ENCODE data around the gene LRRC2.
"Not testable (repeated sequence)": the region's sequence is repeated elsewhere in the genome, so short reads cannot be mapped to it uniquely, and the experiment has no call there.

Gene LRRC2

DNA sequence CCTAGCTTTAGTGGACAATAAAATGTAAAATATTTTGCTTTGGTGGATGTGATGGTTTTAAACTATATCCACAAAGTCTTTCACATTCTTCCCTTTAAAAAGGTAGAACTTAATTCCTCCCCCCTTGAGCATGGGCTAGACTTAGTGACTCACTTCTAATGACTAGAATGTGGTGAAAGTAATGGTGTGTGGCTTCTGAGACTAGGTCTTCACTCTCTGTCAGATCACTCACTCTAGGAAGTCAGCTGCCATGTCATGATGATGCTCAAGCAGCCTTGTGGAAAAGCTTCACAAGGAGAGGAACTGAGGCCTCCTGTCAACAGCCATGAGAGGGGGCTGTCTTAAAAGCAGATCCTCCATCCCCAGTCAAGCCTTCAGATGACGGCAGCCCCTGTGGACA is 4.2 kb downstream of the LRRC2 start:
- no peak for DNase-seq
- in situ Hi-C loops (cut with HindIII; ENCODE audit: low pct_ligation_motif_present, low pct_unique_long_range_greater_than_20kb, low sequenced_read_pairs): no loop called here

DNA sequence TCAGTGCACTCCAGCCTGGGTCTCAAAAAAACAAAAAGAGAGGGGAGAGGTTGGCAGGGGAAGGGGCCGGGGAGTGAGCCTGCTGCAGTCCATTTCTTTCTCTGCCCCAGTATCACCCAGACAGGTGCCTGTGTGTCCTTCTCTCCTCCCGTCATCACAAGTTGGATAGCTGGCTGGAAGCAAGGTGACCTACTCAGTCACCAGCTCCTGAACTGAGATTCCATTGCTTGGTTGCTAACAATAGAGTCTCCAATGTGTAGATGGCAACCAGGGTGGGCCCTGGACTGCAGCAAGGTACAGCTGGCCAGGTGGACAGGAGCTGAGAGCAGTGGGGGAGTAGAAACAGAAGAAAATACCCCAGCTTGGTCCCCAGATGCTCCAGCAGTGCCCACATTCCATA is 4.6 kb downstream of the LRRC2 start:
- no peak for DNase-seq
- in situ Hi-C loops (cut with HindIII; ENCODE audit: low pct_ligation_motif_present, low pct_unique_long_range_greater_than_20kb, low sequenced_read_pairs): no loop called here

DNA sequence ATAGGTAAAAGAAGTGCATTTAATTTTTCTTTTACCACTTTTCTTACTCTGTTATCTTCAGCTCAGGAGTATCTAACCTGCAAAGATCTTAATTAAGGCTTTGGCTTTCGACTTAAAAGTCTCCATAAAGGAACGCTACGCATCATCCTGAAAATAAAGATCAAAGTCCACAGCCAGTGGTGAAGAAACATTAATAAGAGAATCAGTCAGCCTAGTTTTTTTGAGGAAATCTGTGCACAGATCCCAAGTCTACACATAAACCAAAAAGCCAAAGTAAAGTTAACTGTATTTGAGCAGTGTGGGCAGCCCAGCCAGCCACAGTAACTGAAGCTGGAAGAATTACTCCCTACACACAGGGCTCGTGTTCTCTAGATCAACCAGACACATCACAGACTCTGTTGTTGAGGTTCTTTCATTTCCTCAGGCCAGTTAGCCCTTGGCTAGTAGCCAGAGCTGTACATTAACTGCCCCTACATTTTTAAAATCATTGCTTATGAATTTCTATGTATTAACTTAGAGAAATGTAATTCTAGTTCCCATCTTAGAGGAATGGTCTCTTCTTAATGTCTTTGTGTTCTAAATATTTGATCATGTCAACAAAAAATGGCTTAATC is 6.9 kb downstream of the LRRC2 start:
- in situ Hi-C loops (cut with HindIII; ENCODE audit: low pct_ligation_motif_present, low pct_unique_long_range_greater_than_20kb, low sequenced_read_pairs): no loop called here
- DNase-seq: no peak

DNA sequence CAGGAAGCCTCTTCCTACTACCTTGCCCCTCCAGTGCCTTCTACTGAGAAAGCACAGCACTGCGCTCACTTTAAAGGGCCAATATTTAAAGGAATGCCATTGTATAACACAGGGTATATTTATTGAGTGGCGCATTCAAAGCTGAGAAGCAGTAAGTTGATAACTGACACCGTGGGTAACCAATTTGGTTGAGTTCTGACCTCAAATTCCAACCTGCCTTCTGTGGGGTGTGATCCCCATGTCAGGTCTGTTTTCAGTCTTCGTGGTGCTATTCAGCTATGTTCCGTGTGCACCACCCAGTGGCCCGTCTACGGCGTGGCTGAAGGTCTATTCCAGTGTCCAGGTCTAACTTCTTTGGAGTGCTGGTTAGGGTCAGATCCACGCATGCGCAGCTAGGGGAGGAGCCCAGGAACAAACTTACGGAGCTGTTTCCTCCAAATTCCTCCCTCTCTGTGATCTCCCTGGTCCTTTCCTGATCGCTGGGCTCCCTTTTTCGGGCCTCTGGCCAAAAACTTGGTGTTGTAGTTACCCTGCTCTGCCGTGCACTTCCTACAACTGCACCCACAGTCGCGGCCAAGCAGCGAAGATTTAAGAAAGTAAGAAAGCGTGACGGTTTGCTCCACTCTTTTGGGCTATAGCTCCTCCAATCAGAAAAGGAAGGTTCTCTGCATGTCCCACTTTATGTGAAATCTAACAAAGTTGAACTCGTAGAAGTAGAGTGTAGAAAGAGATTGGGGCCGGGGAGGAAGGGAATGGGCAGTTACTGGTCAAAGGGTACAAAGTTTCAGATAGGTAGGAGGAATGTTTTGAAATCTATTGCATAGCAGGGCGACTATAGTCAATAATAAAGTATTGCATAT is 7.7 kb downstream of the LRRC2 start:
- in situ Hi-C loops (cut with HindIII; ENCODE audit: low pct_ligation_motif_present, low pct_unique_long_range_greater_than_20kb, low sequenced_read_pairs): no loop called here
- peak; percentile 13 for DNase-seq

DNA sequence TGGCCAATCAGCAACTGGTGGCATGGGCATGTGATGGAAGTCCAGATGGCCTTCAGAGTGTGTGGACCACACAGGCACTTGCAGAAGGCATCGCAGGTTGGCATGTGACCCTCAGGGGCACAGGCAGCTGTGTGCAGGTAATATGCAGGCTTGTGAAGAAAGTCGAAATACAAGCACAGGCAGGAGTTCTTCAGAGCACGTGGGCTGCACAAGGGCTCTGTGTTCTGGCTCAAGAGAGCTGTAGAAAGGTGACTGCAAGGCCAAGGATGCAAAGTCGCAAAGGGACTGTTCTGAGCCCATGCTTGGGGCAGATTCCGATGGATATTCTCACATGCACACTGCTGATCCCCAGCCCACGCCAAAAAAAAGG is 8.3 kb downstream of the LRRC2 start:
- in situ Hi-C loops (cut with HindIII; ENCODE audit: low pct_ligation_motif_present, low pct_unique_long_range_greater_than_20kb, low sequenced_read_pairs): no loop called here
- no peak for DNase-seq

DNA sequence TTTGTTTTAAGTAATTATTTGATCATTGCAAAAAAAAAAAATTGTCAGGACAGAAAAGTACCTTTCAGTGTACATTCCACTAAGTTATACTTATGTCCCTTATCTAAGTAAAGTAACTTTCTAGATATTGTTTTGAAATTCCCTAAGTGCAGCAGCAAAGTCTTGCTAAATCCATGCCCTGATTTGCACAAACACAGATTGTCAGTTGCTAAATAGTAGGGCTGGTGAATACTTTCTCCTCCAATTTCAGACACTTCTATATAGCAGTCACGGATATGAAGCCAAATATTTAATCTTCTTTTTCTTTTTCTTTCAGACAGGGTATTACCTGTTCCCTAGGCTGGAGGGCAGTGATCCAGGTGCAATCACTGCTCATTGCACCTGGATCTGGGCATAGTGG is 12.9 kb downstream of the LRRC2 start:
- in situ Hi-C loops (cut with HindIII; ENCODE audit: low pct_ligation_motif_present, low pct_unique_long_range_greater_than_20kb, low sequenced_read_pairs): no loop called here
- DNase-seq: no peak

DNA sequence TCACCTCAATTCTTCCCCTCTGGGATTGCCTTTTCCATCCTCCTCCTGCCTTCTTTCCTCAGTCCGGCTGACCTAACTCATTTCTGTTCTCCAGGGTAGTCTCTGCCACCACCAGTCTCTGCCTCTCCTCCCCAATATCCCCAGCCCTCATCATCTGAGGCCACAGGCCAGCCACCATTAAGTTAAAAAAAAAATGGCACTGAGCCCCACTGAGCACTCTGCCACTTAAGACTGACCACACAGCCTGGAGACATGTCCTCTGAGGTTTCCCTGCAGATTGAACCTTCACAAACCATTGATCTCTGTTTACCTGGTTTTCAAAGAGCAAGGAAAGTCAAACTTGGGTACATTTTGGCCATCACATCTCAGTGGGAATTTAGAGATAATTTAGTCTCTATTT is 13.6 kb downstream of the LRRC2 start:
- in situ Hi-C loops (cut with HindIII; ENCODE audit: low pct_ligation_motif_present, low pct_unique_long_range_greater_than_20kb, low sequenced_read_pairs): no loop called here
- DNase-seq: no peak

DNA sequence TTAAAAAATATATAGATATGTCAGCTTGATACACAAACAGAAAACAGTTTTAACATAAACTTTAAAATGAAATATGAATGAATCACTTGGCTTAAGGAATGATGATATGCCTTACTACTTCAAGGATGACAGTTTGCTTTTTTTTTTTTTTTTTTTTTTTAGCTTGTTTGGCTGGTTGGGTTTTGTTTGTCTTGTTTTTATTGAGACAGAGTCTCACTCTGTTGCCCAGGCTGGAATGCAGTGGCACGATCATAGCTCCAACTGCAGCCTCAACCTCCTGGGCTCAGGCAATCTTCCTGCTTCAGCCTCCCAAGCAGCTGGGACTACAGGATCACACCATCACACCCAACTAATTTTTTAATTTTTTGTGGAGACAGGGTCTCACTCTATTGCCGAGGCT is 14.5 kb downstream of the LRRC2 start:
- in situ Hi-C loops (cut with HindIII; ENCODE audit: low pct_ligation_motif_present, low pct_unique_long_range_greater_than_20kb, low sequenced_read_pairs): no loop called here

DNA sequence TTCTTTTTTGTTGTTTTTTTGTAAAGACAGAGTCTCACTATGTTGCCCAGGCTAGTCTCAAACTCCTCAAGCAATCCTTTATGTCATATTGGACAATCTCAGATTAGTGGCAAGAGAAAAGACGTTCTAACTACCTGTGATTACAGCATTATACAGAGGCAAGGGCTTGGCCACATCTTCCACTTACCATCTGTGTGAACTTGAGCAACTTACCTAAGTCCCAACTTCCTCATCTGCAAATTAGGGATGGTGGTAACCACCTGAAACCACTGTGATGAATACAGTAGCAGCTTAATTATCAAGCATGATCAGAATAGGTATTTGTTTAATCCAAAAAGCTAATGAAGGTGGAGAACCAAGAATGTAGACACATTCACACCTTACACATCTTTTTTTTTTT is 16.1 kb downstream of the LRRC2 start:
- no peak for DNase-seq
- in situ Hi-C loops (cut with HindIII; ENCODE audit: low pct_ligation_motif_present, low pct_unique_long_range_greater_than_20kb, low sequenced_read_pairs): no loop called here

More for the DNA sequence above, 14.5 kb downstream of the LRRC2 start:
- no peak for DNase-seq

DNA sequence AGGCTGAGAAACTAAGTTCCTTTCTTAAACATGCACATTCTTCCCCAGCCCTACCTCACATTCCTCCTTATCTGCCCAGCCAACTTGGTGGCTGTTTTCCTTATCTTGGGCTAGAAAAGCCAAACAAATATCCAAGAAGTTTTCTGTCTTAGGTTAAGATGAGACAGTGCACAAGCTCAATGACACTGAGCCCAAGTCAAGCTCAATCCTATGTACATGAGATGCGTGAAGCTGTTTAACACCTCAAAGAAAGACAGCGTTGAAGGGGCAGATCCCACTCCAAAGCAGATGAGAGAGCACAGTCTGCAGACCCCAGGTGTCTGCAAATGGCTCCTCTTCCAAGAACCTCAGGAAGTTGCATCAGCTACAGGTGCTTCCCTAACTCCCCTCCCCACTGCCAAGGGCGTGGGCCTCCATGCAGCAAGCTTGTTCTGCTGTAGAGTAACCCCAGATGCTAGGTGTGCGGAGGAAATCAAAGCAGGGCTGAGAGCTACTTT is 16.6 kb downstream of the LRRC2 start:
- in situ Hi-C loops (cut with HindIII; ENCODE audit: low pct_ligation_motif_present, low pct_unique_long_range_greater_than_20kb, low sequenced_read_pairs): no loop called here

DNA sequence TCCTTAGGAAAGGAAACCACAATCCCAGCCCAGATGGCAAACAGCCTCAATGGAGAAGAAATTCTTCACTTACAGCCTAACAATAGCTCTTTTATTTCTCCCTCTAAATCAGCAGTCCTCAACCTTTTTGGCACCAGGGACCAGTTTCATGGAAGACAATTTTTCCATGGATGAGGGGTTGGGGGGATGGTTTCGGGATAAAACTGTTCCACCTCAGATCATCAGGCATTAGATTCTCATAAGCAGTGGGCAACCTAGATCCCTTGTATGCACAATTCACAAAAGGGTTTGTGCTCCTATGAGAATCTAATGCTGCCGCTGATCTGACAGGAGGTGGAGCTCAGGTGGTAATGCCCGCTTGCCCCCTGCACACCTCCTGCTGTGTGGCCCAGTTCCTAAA is 17.5 kb downstream of the LRRC2 start:
- DNase-seq; in situ Hi-C loops (cut with HindIII; ENCODE audit: low pct_ligation_motif_present, low pct_unique_long_range_greater_than_20kb, low sequenced_read_pairs): not testable (repeated sequence)

More for the DNA sequence above, 16.6 kb downstream of the LRRC2 start:
- DNase-seq: no peak

DNA sequence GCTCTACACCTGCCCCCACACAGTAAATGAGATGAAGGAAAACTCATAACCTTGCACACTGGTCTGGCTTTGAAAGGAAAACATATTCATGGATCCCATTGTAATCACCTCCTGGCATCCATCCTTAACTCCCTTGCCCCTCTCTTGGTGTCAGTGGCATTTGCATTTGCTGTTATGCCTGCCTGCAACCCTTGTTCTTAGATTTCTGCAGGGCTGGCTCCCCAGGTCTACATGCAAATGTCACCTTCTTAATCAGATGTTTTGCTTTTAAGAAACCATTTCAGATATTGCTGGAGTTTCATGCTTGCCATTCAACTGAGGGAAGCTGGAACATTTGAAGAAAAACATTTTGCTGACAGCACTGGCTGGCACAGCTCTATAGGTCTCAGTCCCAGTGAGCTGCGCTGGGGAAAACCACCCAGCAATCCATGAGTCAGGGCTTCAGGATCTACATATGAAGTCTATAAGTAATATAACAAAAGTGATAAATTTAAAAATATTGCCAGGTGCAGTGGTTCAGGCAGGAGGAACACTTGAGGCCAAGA is 19.1 kb downstream of the LRRC2 start:
- no peak for DNase-seq
- in situ Hi-C loops (cut with HindIII; ENCODE audit: low pct_ligation_motif_present, low pct_unique_long_range_greater_than_20kb, low sequenced_read_pairs): no loop called here

DNA sequence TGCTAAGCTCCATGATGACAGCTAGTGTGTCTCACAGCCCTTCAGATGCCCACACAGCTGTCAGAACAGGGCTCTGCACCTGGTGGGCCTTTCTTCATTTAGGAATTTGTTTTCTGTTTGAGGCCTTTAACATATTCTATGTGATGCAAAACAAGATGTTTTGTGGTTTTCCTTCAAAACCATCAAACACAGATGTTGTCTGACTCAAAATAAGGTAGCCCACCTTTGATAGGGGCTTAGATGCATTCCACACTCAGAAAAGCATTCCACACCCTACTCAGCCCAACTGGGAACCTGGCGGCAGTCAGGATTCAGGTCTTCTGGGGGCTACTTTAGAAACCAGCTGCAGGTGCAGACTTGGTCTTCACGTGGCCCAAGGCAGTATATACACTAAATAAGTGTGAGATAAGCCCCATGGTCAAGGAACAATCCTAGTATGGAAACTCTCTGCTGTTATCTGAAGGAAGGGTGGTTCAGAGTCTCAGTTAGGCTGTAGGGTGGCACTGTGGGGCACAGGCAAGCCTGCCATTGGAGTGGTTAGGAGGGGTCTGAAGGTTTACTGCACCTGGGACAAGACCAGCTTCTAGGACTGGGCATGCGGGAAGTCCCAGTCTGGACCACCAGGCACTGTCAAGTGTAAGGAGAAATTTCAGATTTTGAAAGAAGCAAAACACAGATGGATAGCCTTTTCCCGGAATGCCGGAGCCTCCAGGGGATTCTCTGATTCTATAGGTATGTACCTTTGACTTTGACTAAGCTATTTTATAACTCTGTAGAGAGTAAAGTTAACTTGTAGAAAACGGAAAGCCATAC is 20.1 kb downstream of the LRRC2 start:
- in situ Hi-C loops (cut with HindIII; ENCODE audit: low pct_ligation_motif_present, low pct_unique_long_range_greater_than_20kb, low sequenced_read_pairs): no loop called here
- DNase-seq: no peak

DNA sequence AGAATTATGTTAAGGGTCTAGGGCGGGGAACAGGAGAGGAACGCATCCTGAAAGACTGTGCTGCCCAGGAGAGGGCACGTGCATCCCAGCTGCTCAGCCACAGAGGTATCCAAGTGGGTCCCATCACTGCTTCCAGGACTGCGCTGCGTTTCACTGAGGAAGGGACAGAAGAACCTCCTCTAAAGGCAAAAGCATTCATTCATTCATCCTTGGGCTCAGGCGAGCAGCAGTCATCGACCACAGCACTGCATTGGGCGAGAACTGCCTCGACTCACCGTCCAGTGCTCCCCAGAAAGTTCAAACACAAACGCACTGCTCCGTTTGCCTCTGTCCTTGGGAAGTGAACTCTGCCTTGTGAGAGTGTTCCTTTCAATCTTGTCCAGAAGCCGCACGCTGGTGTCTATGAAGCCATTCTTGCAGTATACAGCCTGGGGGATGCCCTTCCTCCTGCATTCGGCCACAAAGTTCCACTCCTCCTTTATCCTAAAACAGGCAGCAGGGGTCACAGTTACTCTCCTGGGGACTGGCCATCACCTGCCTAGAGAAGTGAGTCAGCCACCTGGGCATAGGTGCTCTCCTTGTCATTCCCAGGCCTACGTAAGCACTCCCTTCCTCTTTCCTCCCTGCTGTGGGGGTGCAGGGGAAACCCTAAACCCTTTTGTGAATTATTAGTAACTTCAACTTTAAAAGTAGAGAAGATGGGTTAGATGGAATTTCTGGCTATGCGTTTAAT is 21.2 kb downstream of the LRRC2 start:
- no peak for DNase-seq

DNA sequence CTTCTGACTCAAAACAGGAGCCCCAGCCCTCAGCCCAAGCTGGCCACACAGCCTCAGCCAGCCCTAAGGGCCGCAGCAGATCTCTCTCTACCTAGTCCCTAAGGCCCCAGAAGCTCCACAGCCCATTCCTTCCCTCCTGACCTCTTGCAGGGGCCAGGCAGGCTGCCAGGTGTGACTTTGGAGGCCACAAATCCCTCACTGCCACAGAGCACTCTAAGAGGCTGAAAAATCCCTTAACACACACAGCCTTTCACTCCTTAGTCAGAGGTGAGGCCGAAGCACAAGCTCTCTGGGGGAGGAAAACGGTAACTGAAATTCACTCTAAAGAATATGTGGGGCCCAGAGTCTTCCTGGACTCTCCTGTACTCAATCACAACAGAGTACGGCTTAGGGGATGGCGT is 23.3 kb downstream of the LRRC2 start:
- no peak for DNase-seq
- in situ Hi-C loops (cut with HindIII; ENCODE audit: low pct_ligation_motif_present, low pct_unique_long_range_greater_than_20kb, low sequenced_read_pairs): no loop called here

More for the DNA sequence above, 21.2 kb downstream of the LRRC2 start:
- in situ Hi-C loops (cut with HindIII; ENCODE audit: low pct_ligation_motif_present, low pct_unique_long_range_greater_than_20kb, low sequenced_read_pairs): no loop called here

DNA sequence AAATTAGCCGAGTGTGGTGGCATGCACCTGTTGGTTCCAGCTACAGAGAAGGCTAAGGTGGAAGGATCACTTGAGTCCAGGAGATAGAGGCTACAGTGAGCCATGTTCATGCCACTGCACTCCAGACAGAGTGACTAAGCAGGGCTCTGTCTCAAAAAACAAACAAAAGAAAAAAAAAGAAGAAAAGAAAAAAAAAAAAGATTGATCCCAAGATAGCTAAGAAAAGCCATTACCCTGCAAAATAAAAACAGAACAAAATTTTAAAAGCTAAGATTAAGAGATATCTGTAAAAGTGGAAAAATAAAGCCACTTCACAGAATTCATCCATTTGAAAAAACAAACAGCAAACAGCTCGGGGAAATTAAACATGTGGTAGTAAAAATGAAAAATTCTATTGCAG is 23.8 kb downstream of the LRRC2 start:
- no peak for DNase-seq

DNA sequence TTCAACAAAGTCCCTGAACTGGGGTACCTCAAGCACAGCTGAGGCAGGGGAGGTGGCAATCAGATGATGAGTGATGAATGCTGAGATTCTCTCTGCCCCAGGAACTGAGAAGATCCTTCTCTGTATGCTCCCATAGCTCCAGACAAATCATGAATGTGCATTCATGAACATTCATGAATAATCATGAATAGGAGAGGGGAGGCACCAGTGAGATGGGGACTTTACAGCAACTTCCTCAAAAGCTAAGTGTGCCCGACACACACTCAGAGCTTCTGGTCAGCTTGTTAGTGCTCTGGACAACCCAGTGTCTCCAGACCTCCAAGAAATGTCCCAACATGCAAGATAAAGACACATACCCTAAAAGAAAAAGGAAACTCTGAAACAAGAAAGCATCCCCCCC is 24.3 kb downstream of the LRRC2 start:
- in situ Hi-C loops (cut with HindIII; ENCODE audit: low pct_ligation_motif_present, low pct_unique_long_range_greater_than_20kb, low sequenced_read_pairs): no loop called here
- no peak for DNase-seq

More for the DNA sequence above, 23.8 kb downstream of the LRRC2 start:
- in situ Hi-C loops (cut with HindIII; ENCODE audit: low pct_ligation_motif_present, low pct_unique_long_range_greater_than_20kb, low sequenced_read_pairs): no loop called here

DNA sequence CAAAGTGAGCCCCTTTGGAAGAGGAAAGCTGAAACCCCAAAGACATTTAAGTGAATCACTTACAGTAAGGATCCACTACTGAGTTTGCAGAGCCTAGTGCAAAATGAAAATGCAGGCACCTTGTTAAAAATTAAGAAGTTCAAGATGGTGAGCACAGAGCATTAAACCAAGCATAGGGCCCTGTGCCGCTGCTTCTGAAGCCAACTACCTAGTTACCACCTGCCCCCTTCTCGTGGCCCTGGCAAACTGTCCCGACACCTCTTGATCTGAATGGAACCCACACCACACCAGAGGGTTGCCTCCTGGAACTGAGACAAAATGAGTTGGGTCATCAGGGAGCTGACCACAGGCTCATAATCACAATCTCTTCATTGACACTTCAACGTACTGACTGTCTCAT is 25.6 kb downstream of the LRRC2 start:
- DNase-seq: no peak
- in situ Hi-C loops (cut with HindIII; ENCODE audit: low pct_ligation_motif_present, low pct_unique_long_range_greater_than_20kb, low sequenced_read_pairs): no loop called here

Data from ACHN (cell line).